ENCODE measurements around the gene ZNF467.
A peak's percentile ranks its signal among the peaks of the same experiment; 100 is the strongest.

Gene ZNF467, protein sequence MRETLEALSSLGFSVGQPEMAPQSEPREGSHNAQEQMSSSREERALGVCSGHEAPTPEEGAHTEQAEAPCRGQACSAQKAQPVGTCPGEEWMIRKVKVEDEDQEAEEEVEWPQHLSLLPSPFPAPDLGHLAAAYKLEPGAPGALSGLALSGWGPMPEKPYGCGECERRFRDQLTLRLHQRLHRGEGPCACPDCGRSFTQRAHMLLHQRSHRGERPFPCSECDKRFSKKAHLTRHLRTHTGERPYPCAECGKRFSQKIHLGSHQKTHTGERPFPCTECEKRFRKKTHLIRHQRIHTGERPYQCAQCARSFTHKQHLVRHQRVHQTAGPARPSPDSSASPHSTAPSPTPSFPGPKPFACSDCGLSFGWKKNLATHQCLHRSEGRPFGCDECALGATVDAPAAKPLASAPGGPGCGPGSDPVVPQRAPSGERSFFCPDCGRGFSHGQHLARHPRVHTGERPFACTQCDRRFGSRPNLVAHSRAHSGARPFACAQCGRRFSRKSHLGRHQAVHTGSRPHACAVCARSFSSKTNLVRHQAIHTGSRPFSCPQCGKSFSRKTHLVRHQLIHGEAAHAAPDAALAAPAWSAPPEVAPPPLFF

DNA sequence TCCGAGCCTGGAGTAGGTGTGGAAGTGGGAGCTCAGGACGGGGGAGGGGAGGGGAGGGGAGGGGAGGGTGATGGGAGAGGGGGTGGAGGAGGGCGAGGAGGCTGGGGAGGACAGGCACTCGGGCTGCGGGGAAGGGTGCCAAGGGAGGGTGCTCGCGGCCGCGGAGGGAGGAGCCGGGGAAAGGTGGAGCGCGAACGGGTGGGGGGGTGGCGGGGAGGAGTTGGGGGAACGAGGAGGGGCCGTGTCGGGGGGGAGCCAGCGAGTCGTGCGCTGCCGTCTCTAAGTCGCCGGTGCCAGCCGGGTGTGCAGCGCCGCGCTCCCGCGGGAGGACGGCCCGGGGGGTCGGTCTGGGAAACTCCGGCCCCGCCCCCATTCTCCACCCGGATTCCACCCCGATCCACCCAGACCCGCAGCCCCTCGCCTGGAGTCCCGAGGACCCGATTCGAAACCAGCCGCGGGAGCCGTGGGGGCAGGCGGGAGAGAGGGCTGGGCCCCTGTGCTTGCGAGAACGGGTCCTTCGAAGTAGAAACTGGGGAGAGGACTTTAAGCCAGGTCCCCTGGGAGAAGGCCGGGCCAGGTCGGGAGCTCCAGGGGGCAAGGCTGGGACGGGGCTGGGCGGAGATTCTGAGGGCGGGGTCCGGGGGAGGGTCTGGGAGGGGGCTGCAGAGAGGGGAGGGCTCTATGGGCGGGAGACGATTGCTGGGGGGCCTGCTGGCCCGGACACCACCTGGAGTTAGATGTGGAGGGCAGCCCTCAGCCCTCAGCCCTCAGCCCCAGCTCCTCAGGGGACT is at the start of gene ZNF467:
Gene ZNF467 (minus strand): TSS at position 143 of the 791 bp plus-strand sequence. CDS start 2,556 bp downstream, outside the sequence.
- ATAC-seq (replicated peaks) (no peak), DNase-seq (no peak)
- Mint-ChIP-seq H3K27me3 (peaks cover 7 to 18% of the 10 kb centered on the region in 2 donors), H3K4me3 (peak within 1 kb of the TSS; percentile 83 to 87), H3K36me3 (no peaks in the 10 kb centered on the region), H3K4me1 (peaks cover 20 to 22% of the 10 kb centered on the region in 2 donors), H3K27ac (no peak within 1 kb of the TSS), H3K9me3 (no peaks in the 10 kb centered on the region)

DNA sequence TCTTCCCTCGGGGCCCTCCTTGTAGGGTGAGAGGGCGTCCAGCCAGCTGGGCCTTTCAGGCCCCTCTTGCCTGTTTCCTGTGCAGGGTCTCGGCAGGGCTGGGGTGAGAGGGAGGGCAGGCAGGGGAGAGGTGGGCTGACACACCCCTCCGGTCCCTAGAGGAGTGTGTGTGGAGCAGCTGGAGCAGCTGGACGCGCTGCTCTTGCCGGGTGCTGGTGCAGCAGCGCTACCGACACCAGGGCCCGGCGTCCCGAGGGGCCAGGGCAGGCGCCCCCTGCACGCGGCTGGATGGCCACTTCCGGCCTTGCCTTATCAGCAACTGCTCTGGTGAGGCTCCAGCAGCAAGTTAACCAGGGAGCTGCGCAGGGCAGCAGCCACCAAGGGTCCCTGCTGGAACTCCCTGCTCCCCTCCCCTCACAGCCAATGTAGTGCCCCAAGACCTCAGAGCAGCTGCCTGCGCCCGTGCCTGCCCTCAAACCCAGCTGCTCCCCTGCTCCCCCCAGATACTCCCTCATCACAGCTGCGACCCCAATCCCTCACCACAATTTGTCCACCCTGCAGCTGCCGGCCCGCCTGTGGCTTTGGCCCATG is 49.1 kb upstream of the ZNF467 start:
- H3K4me3 Mint-ChIP-seq, result no peak overlapping the region

DNA sequence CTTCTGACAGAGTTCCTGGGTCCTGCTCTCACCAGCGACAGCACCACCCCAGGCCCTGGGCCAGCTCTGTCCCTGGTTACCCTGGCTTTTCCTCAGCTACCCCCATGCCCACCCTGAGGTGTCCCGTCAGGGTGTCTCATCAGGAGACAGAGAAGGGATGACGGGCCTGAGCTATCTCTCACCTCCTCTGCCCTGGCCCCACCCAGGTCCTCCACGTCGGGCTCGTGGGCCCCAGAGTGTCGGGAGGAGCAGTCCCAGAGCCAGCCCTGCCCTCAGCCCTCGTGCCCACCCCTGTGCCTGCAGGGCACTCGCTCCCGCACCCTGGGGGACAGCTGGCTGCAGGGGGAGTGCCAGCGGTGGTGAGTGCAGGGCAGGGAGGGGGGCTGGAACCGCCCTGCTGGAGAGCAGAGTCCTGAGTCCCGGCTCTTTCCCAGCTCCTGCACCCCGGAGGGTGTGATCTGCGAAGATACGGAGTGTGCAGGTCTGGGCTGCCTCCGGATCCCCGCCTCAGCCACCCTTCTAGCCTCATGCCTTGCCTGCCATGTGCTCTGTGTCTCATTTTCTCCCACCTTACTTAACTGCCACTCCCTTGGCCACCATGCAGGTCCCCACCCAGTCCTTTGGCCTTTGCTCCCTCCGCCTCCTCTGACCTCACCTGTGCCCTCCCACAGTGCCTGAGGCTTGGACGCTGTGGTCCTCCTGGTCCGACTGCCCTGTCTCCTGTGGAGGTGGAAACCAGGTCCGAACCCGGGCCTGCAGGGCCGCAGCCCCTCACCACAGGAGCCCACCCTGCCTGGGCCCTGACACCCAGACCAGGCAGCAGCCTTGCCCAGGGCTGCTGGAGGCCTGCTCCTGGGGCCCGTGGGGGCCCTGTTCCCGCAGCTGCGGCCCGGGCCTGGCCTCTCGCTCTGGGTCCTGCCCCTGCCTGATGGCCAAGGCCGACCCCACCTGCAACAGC is 48.1 kb upstream of the ZNF467 start:
- no peak for ATAC-seq (replicated peaks)
- no peaks in the 10 kb centered on the region for H3K36me3 Mint-ChIP-seq
- H3K4me3 Mint-ChIP-seq, result no peak overlapping the region
- DNase-seq, result no peak
- no peak overlapping the region for H3K27ac Mint-ChIP-seq
- peaks cover 14 to 18% of the 10 kb centered on the region in 2 donors for H3K27me3 Mint-ChIP-seq
- H3K9me3 Mint-ChIP-seq, result no peaks in the 10 kb centered on the region
- H3K4me1 Mint-ChIP-seq, result peaks cover 0 to 7% of the 10 kb centered on the region in 2 donors

More for the DNA sequence above, 49.1 kb upstream of the ZNF467 start:
- Mint-ChIP-seq H3K27me3 (peaks cover 12 to 14% of the 10 kb centered on the region in 2 donors), H3K36me3 (no peaks in the 10 kb centered on the region), H3K9me3 (no peaks in the 10 kb centered on the region), H3K27ac (no peak overlapping the region), H3K4me1 (peaks cover 0 to 7% of the 10 kb centered on the region in 2 donors)
- DNase-seq (no peak), ATAC-seq (replicated peaks) (no peak)

DNA sequence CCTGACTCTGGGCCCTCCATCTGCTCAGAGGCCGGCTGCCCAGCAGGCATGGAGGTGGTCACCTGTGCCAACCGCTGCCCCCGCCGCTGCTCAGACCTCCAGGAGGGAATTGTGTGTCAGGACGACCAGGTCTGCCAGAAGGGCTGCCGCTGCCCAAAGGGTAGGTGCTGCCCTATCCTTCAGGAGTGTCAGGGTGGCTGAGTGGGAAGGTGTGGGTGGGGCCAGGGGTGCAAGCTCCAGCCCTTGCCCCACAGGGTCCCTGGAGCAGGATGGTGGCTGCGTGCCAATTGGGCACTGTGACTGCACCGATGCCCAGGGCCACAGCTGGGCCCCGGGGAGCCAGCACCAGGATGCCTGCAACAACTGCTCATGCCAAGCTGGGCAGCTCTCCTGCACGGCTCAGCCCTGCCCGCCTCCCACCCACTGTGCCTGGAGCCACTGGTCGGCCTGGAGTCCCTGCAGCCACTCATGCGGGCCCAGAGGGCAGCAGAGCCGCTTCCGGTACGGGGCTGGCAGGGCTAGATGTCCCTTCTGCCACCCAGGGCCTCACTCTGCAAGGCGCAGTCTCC is 47.3 kb upstream of the ZNF467 start:
- no peaks in the 10 kb centered on the region for H3K36me3 Mint-ChIP-seq
- no peaks in the 10 kb centered on the region for H3K9me3 Mint-ChIP-seq
- peaks cover 0 to 7% of the 10 kb centered on the region in 2 donors for H3K4me1 Mint-ChIP-seq
- H3K4me3 Mint-ChIP-seq, result no peak overlapping the region
- H3K27me3 Mint-ChIP-seq, result peaks cover 14 to 18% of the 10 kb centered on the region in 2 donors
- ATAC-seq (replicated peaks) (no peak), DNase-seq (no peak)
- no peak overlapping the region for H3K27ac Mint-ChIP-seq

DNA sequence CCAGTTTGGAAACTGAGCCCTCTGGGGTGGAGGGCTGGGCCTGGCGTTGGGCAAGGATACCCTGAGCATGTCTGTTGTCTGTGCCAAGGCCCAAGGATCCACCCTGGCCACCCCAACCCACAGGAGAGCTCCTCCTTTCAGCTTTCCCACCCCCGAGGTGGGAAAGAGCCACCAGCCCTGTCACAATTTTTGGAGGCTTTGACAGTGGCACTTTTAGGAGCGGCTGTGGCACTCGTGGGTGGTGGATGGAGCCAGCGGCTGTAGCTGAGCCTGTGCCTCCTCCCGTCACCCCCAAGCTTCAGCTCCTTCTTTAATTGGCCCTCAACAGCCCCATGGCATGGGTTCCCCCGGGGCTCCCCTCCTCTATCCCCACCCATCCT is 46.6 kb upstream of the ZNF467 start:
- Mint-ChIP-seq H3K4me1 (peaks cover 0 to 7% of the 10 kb centered on the region in 2 donors), H3K27me3 (peaks cover 14 to 18% of the 10 kb centered on the region in 2 donors), H3K27ac (no peak overlapping the region), H3K4me3 (no peak overlapping the region), H3K9me3 (no peaks in the 10 kb centered on the region), H3K36me3 (no peaks in the 10 kb centered on the region)
- no peak for ATAC-seq (replicated peaks)
- no peak for DNase-seq

DNA sequence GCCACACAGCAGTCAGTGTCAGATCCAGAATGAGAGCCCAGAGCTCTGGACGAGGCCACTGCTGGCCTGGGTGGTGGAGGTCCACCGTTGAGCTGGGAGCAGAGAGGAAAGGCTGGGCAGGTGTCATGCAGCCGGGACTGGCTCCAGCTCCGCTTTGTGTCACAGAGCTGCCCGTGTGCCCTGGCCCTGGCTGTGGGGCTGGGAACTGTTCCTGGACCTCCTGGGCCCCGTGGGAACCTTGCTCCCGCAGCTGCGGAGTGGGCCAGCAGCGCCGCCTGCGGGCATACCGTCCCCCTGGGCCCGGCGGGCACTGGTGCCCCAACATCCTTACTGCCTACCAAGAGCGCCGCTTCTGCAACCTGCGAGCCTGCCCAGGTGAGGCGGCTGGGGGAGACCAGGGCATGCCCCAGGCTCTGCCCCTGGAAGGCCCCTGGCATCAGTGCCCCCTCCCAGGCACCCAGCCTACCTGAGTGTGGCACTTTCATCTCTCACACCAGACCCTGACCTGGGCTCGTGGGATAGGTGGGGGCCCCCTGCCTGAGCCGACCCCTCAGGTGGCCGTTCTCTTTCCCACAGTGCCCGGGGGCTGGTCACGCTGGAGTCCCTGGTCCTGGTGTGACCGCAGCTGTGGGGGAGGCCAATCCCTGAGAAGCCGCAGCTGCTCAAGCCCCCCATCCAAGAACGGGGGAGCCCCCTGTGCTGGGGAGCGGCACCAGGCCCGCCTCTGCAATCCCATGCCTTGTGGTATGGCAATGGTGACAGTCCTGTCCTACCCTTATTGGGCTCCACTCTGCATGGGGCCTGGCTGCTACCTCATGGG is 46.0 kb upstream of the ZNF467 start:
- no peaks in the 10 kb centered on the region for H3K9me3 Mint-ChIP-seq
- no peak for DNase-seq
- no peaks in the 10 kb centered on the region for H3K36me3 Mint-ChIP-seq

DNA sequence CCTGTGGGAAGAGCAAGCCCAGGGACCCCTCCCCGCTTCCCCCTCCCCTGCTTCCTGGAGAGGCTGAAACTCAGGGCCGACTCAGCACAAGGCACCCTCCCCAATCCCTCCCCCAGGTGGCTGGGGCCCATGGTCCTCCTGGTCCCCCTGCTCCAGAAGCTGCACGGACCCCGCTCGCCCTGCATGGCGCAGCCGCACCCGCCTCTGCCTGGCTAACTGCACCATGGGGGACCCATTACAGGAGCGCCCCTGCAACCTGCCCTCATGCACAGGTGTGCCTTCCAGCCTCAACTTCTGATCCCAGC is 45.1 kb upstream of the ZNF467 start:
- H3K27me3 Mint-ChIP-seq, result peaks cover 16 to 18% of the 10 kb centered on the region in 2 donors
- H3K4me1 Mint-ChIP-seq, result peaks cover 0 to 7% of the 10 kb centered on the region in 2 donors
- H3K4me3 Mint-ChIP-seq, result no peak overlapping the region
- no peaks in the 10 kb centered on the region for H3K36me3 Mint-ChIP-seq
- DNase-seq (no peak), ATAC-seq (replicated peaks) (no peak)
- no peak overlapping the region for H3K27ac Mint-ChIP-seq
- H3K9me3 Mint-ChIP-seq, result no peaks in the 10 kb centered on the region

More for the DNA sequence above, 46.0 kb upstream of the ZNF467 start:
- Mint-ChIP-seq H3K4me3 (no peak overlapping the region), H3K27ac (peak overlapping the region; percentile 25), H3K4me1 (peaks cover 0 to 7% of the 10 kb centered on the region in 2 donors), H3K27me3 (peaks cover 14 to 18% of the 10 kb centered on the region in 2 donors)
- no peak for ATAC-seq (replicated peaks)

DNA sequence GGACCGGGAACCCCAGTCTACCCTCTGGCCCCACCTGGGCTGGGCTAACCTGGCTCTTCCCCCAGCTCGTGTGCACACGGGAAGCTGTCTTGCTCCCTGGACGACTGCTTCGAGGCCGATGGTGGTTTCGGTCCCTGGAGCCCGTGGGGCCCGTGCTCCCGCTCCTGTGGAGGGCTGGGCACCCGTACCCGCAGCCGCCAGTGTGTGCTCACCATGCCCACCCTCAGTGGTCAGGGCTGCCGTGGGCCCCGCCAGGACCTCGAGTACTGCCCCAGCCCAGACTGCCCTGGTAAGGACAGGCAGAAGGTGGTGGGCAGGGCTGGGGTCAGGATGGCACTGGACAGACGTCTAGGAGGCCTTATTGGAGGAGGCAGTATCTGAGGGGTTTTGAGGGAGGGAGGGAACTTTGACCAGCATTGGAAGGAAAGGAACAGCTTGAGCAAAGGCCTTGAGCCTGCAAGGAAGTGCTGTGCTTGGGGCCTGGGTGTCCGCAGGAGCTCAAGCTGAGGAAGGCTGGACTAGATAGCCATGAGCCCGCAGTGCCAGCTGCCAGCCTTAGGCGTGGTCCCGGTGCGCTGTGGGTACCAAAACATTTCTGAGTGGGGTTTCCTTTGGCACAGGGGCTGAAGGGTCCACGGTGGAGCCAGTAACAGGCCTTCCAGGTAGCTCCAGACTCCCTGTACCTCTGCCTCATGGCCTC is 44.6 kb upstream of the ZNF467 start:
- H3K27me3 Mint-ChIP-seq, result peaks cover 11 to 13% of the 10 kb centered on the region in 2 donors
- no peak overlapping the region for H3K27ac Mint-ChIP-seq
- no peaks in the 10 kb centered on the region for H3K9me3 Mint-ChIP-seq
- no peaks in the 10 kb centered on the region for H3K36me3 Mint-ChIP-seq
- no peak overlapping the region for H3K4me3 Mint-ChIP-seq
- peaks cover 0 to 6% of the 10 kb centered on the region in 2 donors for H3K4me1 Mint-ChIP-seq
- ATAC-seq (replicated peaks) (no peak), DNase-seq (no peak)

DNA sequence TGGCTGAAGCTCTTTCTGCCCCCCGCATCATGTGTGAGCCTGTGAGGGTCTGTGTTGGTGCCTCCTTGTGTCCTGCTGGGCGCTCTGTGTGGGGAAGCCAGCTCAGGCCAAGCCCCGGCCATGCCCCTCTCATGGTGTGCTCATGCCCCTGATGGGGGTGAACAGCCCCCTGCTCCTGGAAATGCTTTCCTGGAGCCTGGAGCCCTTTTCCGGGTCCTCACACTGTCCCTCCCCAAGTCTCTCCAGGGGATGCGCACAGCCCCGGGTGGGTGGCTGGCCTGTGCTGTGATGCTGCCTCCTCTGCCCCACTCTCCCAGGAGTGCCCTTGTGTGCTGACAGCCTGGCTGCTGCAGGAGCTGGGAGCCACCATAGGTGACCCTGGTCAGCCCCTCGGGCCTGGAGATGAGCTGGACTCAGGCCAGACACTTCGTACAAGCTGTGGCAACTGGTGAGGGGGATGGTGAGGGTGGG is 43.9 kb upstream of the ZNF467 start:
- Mint-ChIP-seq H3K4me1 (peaks cover 0 to 2% of the 10 kb centered on the region in 2 donors), H3K9me3 (no peaks in the 10 kb centered on the region), H3K4me3 (no peak overlapping the region), H3K27ac (peak overlapping the region; percentile 9), H3K27me3 (peaks cover 6 to 8% of the 10 kb centered on the region in 2 donors), H3K36me3 (no peaks in the 10 kb centered on the region)
- ATAC-seq (replicated peaks) (no peak), DNase-seq (no peak)

DNA sequence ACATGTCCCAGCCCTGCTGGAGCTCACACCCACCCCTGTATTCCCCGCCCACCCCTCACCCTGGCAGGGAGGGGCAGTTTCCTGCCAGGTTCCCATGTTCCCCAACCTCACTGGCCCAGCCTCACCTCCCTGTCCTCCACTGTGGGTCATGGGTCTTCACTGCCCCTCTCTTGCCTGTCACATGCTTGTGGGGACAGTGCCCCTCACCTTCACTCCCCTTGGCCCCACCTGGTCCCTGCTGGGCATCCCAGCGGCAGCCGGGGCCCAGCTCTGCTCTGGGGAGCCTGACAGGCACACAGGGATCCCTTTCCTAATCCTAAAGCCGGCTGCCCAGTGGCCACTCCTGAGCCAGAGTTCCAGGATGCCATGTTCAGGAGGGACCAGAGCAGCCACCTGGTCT is 43.4 kb upstream of the ZNF467 start:
- Mint-ChIP-seq H3K27me3 (peaks cover 4 to 6% of the 10 kb centered on the region in 2 donors), H3K9me3 (no peaks in the 10 kb centered on the region), H3K4me3 (no peak overlapping the region), H3K27ac (no peak overlapping the region), H3K4me1 (no peaks in the 10 kb centered on the region), H3K36me3 (no peaks in the 10 kb centered on the region)
- DNase-seq, result no peak
- ATAC-seq (replicated peaks), result no peak

DNA sequence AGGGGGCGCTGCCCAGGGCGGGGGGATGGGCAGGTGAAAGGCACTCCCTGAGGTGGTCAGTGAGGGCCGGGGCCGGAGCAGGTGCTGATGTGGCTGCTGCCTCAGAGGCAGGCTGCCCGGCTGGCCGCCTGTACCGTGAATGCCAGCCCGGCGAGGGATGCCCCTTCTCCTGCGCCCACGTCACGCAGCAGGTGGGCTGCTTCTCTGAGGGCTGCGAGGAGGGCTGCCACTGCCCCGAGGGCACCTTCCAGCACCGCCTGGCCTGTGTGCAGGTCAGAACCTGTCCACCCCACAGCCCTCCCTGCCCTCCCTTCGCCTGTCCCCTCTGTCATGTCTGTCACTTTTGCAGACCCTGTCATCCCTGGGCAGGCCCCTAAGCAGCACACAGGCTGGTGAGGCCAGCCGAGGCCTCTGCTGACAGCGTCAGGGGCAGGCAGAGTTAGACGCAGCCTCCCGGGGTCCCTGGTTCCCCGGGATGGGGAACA is 42.9 kb upstream of the ZNF467 start:
- ATAC-seq (replicated peaks) (no peak), DNase-seq (no peak)
- Mint-ChIP-seq H3K4me1 (no peaks in the 10 kb centered on the region), H3K36me3 (no peaks in the 10 kb centered on the region), H3K27me3 (peaks cover 4 to 6% of the 10 kb centered on the region in 2 donors), H3K9me3 (no peaks in the 10 kb centered on the region), H3K4me3 (no peak overlapping the region), H3K27ac (no peak overlapping the region)
